Measurements from ENCODE around the gene IL6R. TPM values are rescaled to one million over a fixed set of nuclear protein-coding genes. Genes with fewer than 3 reads are reported as not detected.

Gene IL6R
- total RNA-seq, 1 experiment from 2014 or later: 13.8 TPM

DNA sequence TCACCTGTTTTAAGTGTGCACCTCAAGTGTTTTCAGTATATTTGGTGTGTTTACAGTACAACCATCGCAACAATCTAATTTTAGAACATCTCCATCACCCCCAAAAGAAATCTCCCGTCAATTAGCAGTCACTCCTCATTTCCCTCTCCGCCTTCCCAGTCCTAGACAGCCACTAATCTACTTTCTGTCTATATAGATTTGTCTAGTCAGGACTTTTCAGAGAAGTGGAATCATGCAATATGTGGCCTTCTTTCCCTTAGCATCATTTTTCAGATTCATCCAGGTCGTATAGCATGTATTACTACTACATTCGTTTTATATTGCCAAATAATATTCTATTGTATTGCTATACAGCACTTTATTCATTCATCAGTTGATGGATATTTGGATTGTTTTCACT lies 98.8 kb downstream of the IL6R start:
- DNase-seq (ENCODE audit: low read depth): no peak

DNA sequence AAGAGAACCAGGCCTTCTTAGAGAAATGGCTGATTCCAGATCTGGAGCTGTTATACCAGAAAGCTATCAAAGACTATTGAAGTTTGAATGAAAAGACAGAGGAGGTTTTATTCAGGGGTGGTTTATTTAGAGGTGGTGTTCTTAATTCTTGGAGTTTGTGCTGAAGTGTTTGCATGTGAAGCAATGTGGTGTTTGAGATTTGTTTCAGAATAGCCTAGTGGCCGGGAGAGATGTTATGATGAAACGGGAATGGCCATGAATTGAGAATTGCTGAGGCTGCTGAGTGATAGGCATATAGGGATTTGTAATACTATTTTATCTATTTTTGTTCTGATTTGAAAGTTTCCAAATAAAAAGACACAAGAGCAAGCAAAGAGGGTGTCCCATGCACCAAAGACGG lies 107.6 kb downstream of the IL6R start:
- DNase-seq (ENCODE audit: low read depth): no peak

DNA sequence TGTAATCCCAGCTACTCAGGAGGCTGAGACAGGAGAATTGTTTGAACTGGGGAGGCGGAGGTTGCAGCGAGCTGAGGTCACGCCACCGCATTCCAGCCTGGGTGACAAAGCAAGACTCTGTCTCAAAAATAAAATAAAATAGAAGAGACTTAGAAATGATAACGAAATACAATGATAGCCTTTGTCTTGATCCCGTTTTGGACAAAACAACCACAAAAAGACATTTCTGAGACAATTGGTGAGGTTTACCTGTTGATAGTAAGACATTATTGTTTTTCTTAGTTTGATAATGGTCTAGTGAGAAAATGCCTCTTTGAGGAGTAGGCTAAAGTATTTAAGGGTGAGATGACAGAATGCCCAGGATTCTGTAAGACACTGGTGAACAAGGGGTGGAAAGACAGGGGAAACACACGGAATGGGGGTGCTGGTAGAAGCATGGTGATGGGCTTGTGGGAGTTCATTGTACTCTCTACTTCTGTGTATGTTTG lies 109.0 kb downstream of the IL6R start:
- no peak for DNase-seq (ENCODE audit: low read depth)

DNA sequence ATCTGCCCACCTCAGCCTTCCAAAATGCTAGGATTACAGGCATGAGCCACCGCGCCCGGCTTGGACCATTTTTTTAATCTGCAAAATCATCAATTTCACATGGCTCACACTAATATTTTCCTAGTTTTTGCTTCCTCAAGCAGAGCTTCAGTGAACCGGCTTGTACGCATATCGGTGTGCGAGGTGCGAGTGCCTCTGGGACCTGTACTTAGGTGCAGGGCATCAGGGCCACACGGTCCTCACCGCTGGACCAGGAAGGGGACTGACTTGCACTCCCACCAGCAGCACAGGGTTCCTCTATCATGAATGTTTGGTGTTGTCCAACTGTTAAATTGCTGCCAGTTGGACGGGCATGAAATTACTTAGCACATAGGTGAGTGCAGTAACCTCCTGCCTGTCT lies 112.5 kb downstream of the IL6R start:
- DNase-seq (ENCODE audit: low read depth): no peak

Other genes starting within 250 kb of the IL6R start
- gene TPM3, start 213.2 kb upstream of the IL6R start, total RNA-seq (2014; rRNA removed; shearing (Covaris generic)): 703 and 744 TPM in 2 replicates
- gene CFAP141, start 199.0 kb upstream of the IL6R start, total RNA-seq (2014; rRNA removed; shearing (Covaris generic)): not detected in 2 replicates
- gene UBAP2L, start 184.4 kb upstream of the IL6R start, total RNA-seq (2014; rRNA removed; shearing (Covaris generic)): 104 and 140 TPM in 2 replicates
- 137 and 173 TPM in 2 replicates for gene HAX1, start 132.7 kb upstream of the IL6R start, total RNA-seq (2014; rRNA removed; shearing (Covaris generic))
- not detected in 2 replicates for gene AQP10, start 84.2 kb upstream of the IL6R start, total RNA-seq (2014; rRNA removed; shearing (Covaris generic))
- 126 and 169 TPM in 2 replicates for gene ATP8B2, start 79.8 kb upstream of the IL6R start, total RNA-seq (2014; rRNA removed; shearing (Covaris generic))
- not detected in 2 replicates for gene TDRD10, start 96.9 kb downstream of the IL6R start, total RNA-seq (2014; rRNA removed; shearing (Covaris generic))
- gene SHE, start 97.1 kb downstream of the IL6R start, total RNA-seq (2014; rRNA removed; shearing (Covaris generic)): not detected in 2 replicates
- 32.8 and 38.4 TPM in 2 replicates for gene UBE2Q1, start 153.3 kb downstream of the IL6R start, total RNA-seq (2014; rRNA removed; shearing (Covaris generic))
- 0.17 and 0.88 TPM in 2 replicates for gene CHRNB2, start 162.4 kb downstream of the IL6R start, total RNA-seq (2014; rRNA removed; shearing (Covaris generic))
- 98.3 and 107 TPM in 2 replicates for gene ADAR, start 202.8 kb downstream of the IL6R start, total RNA-seq (2014; rRNA removed; shearing (Covaris generic))

Measured in HT1080 (cell line).